ENCODE data around the gene HMX3. TPM values are rescaled to one million over a fixed set of nuclear protein-coding genes. Genes with fewer than 3 reads are reported as not detected.

The HMX3 gene
- total RNA-seq (2014; rRNA removed; shearing (Covaris generic)) = 0.23 and 0.35 TPM in 2 replicates
- polyA plus RNA-seq (2016; fragmentation: Nextera tagmentation; extraction: Ambion mirVana) = not detected in 2 replicates
- long read RNA-seq = 0 reads

DNA sequence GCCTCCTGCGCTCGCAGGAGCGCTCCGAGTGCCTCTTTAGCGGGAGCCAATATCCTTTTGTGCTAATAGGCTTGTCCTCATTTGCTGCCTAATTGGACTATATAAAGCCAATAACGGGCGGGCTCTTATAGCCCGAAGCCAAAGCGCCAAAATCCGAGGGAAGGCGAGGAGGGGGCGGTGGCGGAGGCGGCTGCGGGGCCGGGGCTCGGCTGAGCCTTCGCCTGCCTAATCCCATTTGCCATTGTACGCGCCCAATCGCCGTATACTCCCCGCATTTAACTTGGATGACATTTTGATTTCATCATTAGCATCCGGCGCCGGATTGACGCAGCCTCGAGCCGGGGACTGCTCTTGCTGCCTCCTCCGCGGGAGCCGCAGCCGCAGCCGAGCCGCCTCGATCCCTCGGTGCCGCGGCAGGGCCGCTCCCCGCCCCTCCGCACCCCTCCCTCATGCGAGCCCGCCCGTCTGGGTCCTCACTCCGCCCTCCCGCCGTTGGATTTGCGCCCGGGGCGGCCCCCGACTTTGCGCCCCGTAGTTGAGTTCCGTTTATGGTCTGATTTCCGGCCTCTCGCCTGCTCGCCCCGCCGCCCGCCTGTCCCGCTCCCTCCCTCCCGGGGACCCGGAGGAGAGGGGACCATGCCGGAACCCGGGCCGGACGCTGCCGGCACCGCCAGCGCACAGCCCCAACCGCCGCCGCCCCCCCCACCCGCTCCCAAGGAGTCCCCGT, at the start of gene HMX3:
HMX3 (plus strand) TSS at position 556 of the 727 bp plus-strand sequence; CDS start at position 637, 81 bp downstream.
- Mint-ChIP-seq H3K27me3 (ENCODE audit: insufficient read depth, low read depth, poor library complexity) (peaks cover 94% of the 10 kb centered on the region), H3K27ac (no peak within 1 kb of the TSS), H3K36me3 (ENCODE audit: low read depth) (no peaks in the 10 kb centered on the region; the same call in 2 of the 3 replicates), H3K4me1 (peaks cover 40% of the 10 kb centered on the region), H3K4me3 (peak within 1 kb of the TSS; percentile 75), H3K9me3 (peaks cover 16% of the 10 kb centered on the region)
- Histone ChIP-seq H3K4me2 (peak within 1 kb of the TSS; percentile 87), H3K4me3 (peak within 1 kb of the TSS; percentile 57), H3K27me3 (ENCODE audit: insufficient read depth) (peaks cover 100% of the 10 kb centered on the region), H3K36me3 (ENCODE audit: insufficient read depth) (no peaks in the 10 kb centered on the region), H3F3A (replicated peaks; ENCODE audit: low read depth) (peaks cover 24% of the 10 kb centered on the region; the same call in 1 of the 2 replicates), H3K79me2 (replicated peaks; ENCODE audit: insufficient read depth) (no peaks in the 10 kb centered on the region), H3K9me2 (ENCODE audit: insufficient read depth) (no peaks in the 10 kb centered on the region), H4K20me1 (replicated peaks; ENCODE audit: insufficient read depth) (peaks cover 5% of the 10 kb centered on the region), H2AFZ (peak within 1 kb of the TSS; percentile 83; the same call in 1 of the 2 replicates), H3K4me1 (ENCODE audit: insufficient read depth) (peaks cover 32% of the 10 kb centered on the region), H3K27ac (ENCODE audit: low read depth) (no peak within 1 kb of the TSS)
- ATAC-seq (peak; percentile 2), DNase-seq (ENCODE audit: low spot score) (peak; percentile 85)
- peak; percentile 81 for TF ChIP-seq EZH2 (IDR thresholded peaks at IDR 0.05; ENCODE audit: low read depth, unreplicated experiment)
- TF ChIP-seq, protein P1, sequence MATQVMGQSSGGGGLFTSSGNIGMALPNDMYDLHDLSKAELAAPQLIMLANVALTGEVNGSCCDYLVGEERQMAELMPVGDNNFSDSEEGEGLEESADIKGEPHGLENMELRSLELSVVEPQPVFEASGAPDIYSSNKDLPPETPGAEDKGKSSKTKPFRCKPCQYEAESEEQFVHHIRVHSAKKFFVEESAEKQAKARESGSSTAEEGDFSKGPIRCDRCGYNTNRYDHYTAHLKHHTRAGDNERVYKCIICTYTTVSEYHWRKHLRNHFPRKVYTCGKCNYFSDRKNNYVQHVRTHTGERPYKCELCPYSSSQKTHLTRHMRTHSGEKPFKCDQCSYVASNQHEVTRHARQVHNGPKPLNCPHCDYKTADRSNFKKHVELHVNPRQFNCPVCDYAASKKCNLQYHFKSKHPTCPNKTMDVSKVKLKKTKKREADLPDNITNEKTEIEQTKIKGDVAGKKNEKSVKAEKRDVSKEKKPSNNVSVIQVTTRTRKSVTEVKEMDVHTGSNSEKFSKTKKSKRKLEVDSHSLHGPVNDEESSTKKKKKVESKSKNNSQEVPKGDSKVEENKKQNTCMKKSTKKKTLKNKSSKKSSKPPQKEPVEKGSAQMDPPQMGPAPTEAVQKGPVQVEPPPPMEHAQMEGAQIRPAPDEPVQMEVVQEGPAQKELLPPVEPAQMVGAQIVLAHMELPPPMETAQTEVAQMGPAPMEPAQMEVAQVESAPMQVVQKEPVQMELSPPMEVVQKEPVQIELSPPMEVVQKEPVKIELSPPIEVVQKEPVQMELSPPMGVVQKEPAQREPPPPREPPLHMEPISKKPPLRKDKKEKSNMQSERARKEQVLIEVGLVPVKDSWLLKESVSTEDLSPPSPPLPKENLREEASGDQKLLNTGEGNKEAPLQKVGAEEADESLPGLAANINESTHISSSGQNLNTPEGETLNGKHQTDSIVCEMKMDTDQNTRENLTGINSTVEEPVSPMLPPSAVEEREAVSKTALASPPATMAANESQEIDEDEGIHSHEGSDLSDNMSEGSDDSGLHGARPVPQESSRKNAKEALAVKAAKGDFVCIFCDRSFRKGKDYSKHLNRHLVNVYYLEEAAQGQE (IDR thresholded peaks at IDR 0.05; ENCODE audit: unreplicated experiment) = no peak

DNA sequence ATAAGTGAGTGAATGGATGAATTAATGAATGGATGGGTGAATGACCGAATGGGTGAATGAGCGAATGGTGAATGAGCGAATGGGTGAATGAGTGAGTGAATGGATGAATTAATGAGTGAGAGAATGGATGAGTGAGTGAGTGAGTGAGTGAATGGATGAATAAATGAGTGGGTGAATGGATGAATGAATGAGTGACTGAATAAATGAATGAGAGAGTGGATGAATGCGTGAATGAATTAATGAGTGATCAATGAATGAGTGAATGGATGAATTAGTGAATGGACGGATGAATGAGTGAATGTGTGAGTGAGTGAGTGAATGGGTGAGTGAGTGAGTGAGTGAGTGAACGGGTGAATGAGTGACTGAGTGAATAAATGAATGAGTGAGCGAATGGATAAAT, 49.5 kb upstream of the HMX3 start:
- no peaks in the 10 kb centered on the region for H3K36me3 ChIP-seq (ENCODE audit: insufficient read depth)
- H3K27ac Mint-ChIP-seq = no peak overlapping the region
- H3K79me2 ChIP-seq (replicated peaks; ENCODE audit: insufficient read depth) = no peaks in the 10 kb centered on the region
- TF ChIP-seq CREB1 (CRISPR knock-in tag; IDR thresholded peaks at IDR 0.05; ENCODE audit: low read depth) (no peak), STAT1 (IDR thresholded peaks at IDR 0.05; ENCODE audit: unreplicated experiment) (no peak)
- H3K36me3 Mint-ChIP-seq (ENCODE audit: low read depth) = no peaks in the 10 kb centered on the region; the same call in 2 of the 3 replicates
- H3K4me2 ChIP-seq = no peak overlapping the region
- peaks cover 6% of the 10 kb centered on the region for H3K4me1 Mint-ChIP-seq
- peaks cover 8% of the 10 kb centered on the region; the same call in 1 of the 2 replicates for H3K9me2 ChIP-seq (ENCODE audit: insufficient read depth)
- no peak overlapping the region; the same call in 2 of the 3 replicates for H3K4me3 Mint-ChIP-seq
- DNase-seq (ENCODE audit: low spot score) (no peak), ATAC-seq (no peak)
- no peak overlapping the region for H2AFZ ChIP-seq
- no peaks in the 10 kb centered on the region; the same call in 2 of the 3 replicates for H3K9me3 Mint-ChIP-seq
- no peak overlapping the region for H3K4me3 ChIP-seq
- no peaks in the 10 kb centered on the region for H3F3A ChIP-seq (replicated peaks; ENCODE audit: low read depth)
- no peak overlapping the region for H3K27ac ChIP-seq (ENCODE audit: low read depth)
- H3K27me3 ChIP-seq (ENCODE audit: insufficient read depth) = no peaks in the 10 kb centered on the region
- no peaks in the 10 kb centered on the region for H4K20me1 ChIP-seq (replicated peaks; ENCODE audit: insufficient read depth)
- no peaks in the 10 kb centered on the region for H3K4me1 ChIP-seq (ENCODE audit: insufficient read depth)
- peaks cover 8% of the 10 kb centered on the region for H3K27me3 Mint-ChIP-seq (ENCODE audit: insufficient read depth, low read depth, poor library complexity)

DNA sequence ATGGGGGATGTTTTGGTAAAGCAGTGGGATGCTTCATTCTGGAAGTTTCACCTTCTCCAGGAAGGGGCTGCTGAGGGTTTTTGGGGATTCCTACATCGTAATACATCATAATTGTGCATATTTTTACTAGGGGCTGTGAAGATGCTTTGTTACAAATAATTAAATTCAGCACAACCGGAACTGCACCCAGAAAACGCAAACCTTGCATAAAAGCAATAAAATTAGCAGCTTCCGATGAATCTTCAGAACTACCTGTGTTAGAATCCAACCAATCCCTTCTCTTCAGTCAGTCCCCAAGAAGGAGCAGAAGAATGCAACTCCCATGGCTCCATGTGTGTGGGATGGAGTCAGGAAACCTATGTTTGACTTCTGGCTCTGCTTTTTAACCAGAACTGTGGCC, 48.4 kb upstream of the HMX3 start:
- Histone ChIP-seq H3K36me3 (ENCODE audit: insufficient read depth) (no peaks in the 10 kb centered on the region), H3K9me2 (ENCODE audit: insufficient read depth) (peaks cover 12% of the 10 kb centered on the region; the same call in 1 of the 2 replicates), H3K4me3 (no peak overlapping the region), H3K4me2 (no peak overlapping the region), H3F3A (replicated peaks; ENCODE audit: low read depth) (no peaks in the 10 kb centered on the region), H2AFZ (0 out of 2 replicates have a peak overlapping the region, but pooled peaks have one; percentile 24), H3K27ac (ENCODE audit: low read depth) (no peak overlapping the region), H3K27me3 (ENCODE audit: insufficient read depth) (no peaks in the 10 kb centered on the region), H3K79me2 (replicated peaks; ENCODE audit: insufficient read depth) (no peaks in the 10 kb centered on the region), H3K4me1 (ENCODE audit: insufficient read depth) (no peaks in the 10 kb centered on the region), H4K20me1 (replicated peaks; ENCODE audit: insufficient read depth) (no peaks in the 10 kb centered on the region)
- H3K4me3 Mint-ChIP-seq = no peak overlapping the region
- no peaks in the 10 kb centered on the region; the same call in 2 of the 3 replicates for H3K36me3 Mint-ChIP-seq (ENCODE audit: low read depth)
- DNase-seq (ENCODE audit: low spot score) (no peak), ATAC-seq (no peak)
- peaks cover 6% of the 10 kb centered on the region for H3K4me1 Mint-ChIP-seq
- peaks cover 8% of the 10 kb centered on the region for H3K27me3 Mint-ChIP-seq (ENCODE audit: insufficient read depth, low read depth, poor library complexity)
- no peaks in the 10 kb centered on the region; the same call in 1 of the 3 replicates for H3K9me3 Mint-ChIP-seq
- H3K27ac Mint-ChIP-seq = no peak overlapping the region
- TF ChIP-seq, protein P2, sequence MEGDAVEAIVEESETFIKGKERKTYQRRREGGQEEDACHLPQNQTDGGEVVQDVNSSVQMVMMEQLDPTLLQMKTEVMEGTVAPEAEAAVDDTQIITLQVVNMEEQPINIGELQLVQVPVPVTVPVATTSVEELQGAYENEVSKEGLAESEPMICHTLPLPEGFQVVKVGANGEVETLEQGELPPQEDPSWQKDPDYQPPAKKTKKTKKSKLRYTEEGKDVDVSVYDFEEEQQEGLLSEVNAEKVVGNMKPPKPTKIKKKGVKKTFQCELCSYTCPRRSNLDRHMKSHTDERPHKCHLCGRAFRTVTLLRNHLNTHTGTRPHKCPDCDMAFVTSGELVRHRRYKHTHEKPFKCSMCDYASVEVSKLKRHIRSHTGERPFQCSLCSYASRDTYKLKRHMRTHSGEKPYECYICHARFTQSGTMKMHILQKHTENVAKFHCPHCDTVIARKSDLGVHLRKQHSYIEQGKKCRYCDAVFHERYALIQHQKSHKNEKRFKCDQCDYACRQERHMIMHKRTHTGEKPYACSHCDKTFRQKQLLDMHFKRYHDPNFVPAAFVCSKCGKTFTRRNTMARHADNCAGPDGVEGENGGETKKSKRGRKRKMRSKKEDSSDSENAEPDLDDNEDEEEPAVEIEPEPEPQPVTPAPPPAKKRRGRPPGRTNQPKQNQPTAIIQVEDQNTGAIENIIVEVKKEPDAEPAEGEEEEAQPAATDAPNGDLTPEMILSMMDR (conservative IDR thresholded peaks at IDR 0.05; ENCODE audit: low read depth in 2 of 2) = no peak
- no peak for TF ChIP-seq ZNF331 (CRISPR knock-in tag; IDR thresholded peaks at IDR 0.05; ENCODE audit: low read depth)

Measured in GM23338 (cell line).